Osteoblast (primary cell): ENCODE data around the gene RTEL1. TPM values are rescaled to one million over a fixed set of nuclear protein-coding genes. Genes with fewer than 3 reads are reported as not detected.

Source experiments
- DNase-seq: peaks from one replicate; pipeline ENCODE4 v3.0.0; 2011; ENCODE audit warnings: low spot score, mixed read lengths; ENCODE audit not compliant: insufficient read length; ENCODE audit errors: missing footprints
- H2AFZ ChIP-seq: 2 replicates; pipeline ENCODE4 v1.6.0; 2011; ENCODE audit warnings: mild to moderate bottlenecking, low read length
- H3K27ac ChIP-seq: 2 replicates; pipeline ENCODE4 v1.5.1; 2011; ENCODE audit warnings: mild to moderate bottlenecking, low read depth, low read length, moderate library complexity
- H3K27me3 ChIP-seq: 2 replicates; pipeline ENCODE4 v1.6.0; 2012; ENCODE audit warnings: mild to moderate bottlenecking, control low read depth, inconsistent platforms, low read length, moderate library complexity; ENCODE audit not compliant: insufficient read depth
- H3K36me3 ChIP-seq: 2 replicates; pipeline ENCODE4 v1.5.1; 2011; ENCODE audit warnings: mild to moderate bottlenecking, low read length, control low read depth, moderate library complexity; ENCODE audit not compliant: insufficient read depth
- H3K4me1 ChIP-seq: 2 replicates; pipeline ENCODE4 v1.5.1; 2011; ENCODE audit warnings: mild to moderate bottlenecking, low read length, control low read depth, moderate library complexity; ENCODE audit not compliant: insufficient read depth
- H3K4me2 ChIP-seq: 2 replicates; pipeline ENCODE4 v1.6.0; 2011; ENCODE audit warnings: mild to moderate bottlenecking, low read length; ENCODE audit not compliant: insufficient read depth
- H3K4me3 ChIP-seq: fragments of 200-600 bp; sonication (generic); 3 replicates; pipeline ENCODE4 v1.5.1; 2012; ENCODE audit warnings: mild to moderate bottlenecking, low read length, inconsistent platforms; ENCODE audit not compliant: insufficient read depth
- H3K79me2 ChIP-seq: 2 replicates; pipeline ENCODE4 v1.6.0; 2012; ENCODE audit warnings: mild to moderate bottlenecking, low read length, control low read depth, inconsistent platforms; ENCODE audit not compliant: insufficient read depth
- H3K9me3 ChIP-seq: 2 replicates; pipeline ENCODE4 v1.5.1; 2011; ENCODE audit warnings: low read depth, low read length, control low read depth
- H4K20me1 ChIP-seq: 2 replicates; pipeline ENCODE4 v1.6.0; 2012; ENCODE audit warnings: mild to moderate bottlenecking, low read length, control low read depth; ENCODE audit not compliant: insufficient read depth
- CTCF ChIP-seq: IDR thresholded peaks from 2 replicates; pipeline ENCODE4 v1.5.1; 2011; ENCODE audit warnings: mild to moderate bottlenecking, low read depth, low read length, moderate library complexity; ENCODE audit errors: extremely low read depth
- total RNA-seq: library from RNA; depleted of rRNA; stranded (reverse); fragments of >200 nt; gene quantifications from 2 replicates; pipeline ENCODE4 v1.2.3, GENCODE V29; 2012

The RTEL1 gene
- total RNA-seq, 1 donor = 10.9 TPM

- no peak for TF ChIP-seq CTCF
- H3K36me3 ChIP-seq = peaks cover 8% of the 10 kb centered on the region
- peak overlapping the region; percentile 79 for H3K27ac ChIP-seq
Observed at GRCh38 chr20:63687419-63688178, 29.5 kb downstream of the RTEL1 start.

GRCh38 chr20:63688228-63689045, 30.3 kb downstream of the RTEL1 start:
- H3K9me3 ChIP-seq = no peaks in the 10 kb centered on the region
- H3K4me2 ChIP-seq = no peak overlapping the region
- no peak overlapping the region for H3K4me3 ChIP-seq
- H2AFZ ChIP-seq = no peak overlapping the region
- peak; percentile 77 for DNase-seq
- peaks cover 6% of the 10 kb centered on the region for H3K36me3 ChIP-seq
- TF ChIP-seq CTCF = no peak
- H3K79me2 ChIP-seq = no peaks in the 10 kb centered on the region
- H3K4me1 ChIP-seq = peaks cover 4% of the 10 kb centered on the region
- H4K20me1 ChIP-seq = no peaks in the 10 kb centered on the region
- no peak overlapping the region for H3K27ac ChIP-seq
- no peaks in the 10 kb centered on the region for H3K27me3 ChIP-seq

More at GRCh38 chr20:63687419-63688178, 29.5 kb downstream of the RTEL1 start:
- H3K4me3 ChIP-seq = no peak overlapping the region
- H3K9me3 ChIP-seq = no peaks in the 10 kb centered on the region
- DNase-seq = peak; percentile 78
- no peaks in the 10 kb centered on the region for H3K27me3 ChIP-seq
- no peak overlapping the region for H3K4me2 ChIP-seq
- peaks cover 12% of the 10 kb centered on the region for H3K4me1 ChIP-seq
- H4K20me1 ChIP-seq = no peaks in the 10 kb centered on the region
- no peak overlapping the region for H2AFZ ChIP-seq
- H3K79me2 ChIP-seq = no peaks in the 10 kb centered on the region

GRCh38 chr20:63689046-63690002, 31.2 kb downstream of the RTEL1 start:
- H3K79me2 ChIP-seq = no peaks in the 10 kb centered on the region
- no peaks in the 10 kb centered on the region for H3K9me3 ChIP-seq
- peaks cover 3% of the 10 kb centered on the region for H3K36me3 ChIP-seq
- H3K4me1 ChIP-seq = peaks cover 4% of the 10 kb centered on the region
- peak; percentile 84 for DNase-seq
- H3K27me3 ChIP-seq = no peaks in the 10 kb centered on the region
- H3K4me2 ChIP-seq = no peak overlapping the region
- no peak overlapping the region for H3K4me3 ChIP-seq
- no peaks in the 10 kb centered on the region for H4K20me1 ChIP-seq
- no peak overlapping the region for H2AFZ ChIP-seq
- no peak for TF ChIP-seq CTCF
- no peak overlapping the region for H3K27ac ChIP-seq
